HFF-Myc (cell line): ENCODE results near the gene CATSPER4.

Source experiments
- DNase-seq: peaks from one replicate; pipeline ENCODE4 v3.0.0-alpha.2; 2011; ENCODE audit warnings: low read depth; ENCODE audit errors: extremely low read depth
- H3K4me3 ChIP-seq: replicated peaks from 2 replicates; pipeline ENCODE4 v1.5.1; 2011; ENCODE audit warnings: low read depth, mild to moderate bottlenecking, control low read depth, low read length
- CTCF ChIP-seq: IDR thresholded peaks from 2 replicates; pipeline ENCODE4 v1.5.1; 2012; ENCODE audit warnings: mild to moderate bottlenecking, low read depth, low read length, control low read depth; ENCODE audit errors: missing control alignments

Gene CATSPER4

GRCh38 chr1:26184883-26185282 lies 5.5 kb upstream of the CATSPER4 start:
- no peak overlapping the region for H3K4me3 ChIP-seq
- DNase-seq, result no peak
- TF ChIP-seq CTCF, result no peak

GRCh38 chr1:26187882-26188281 lies 2.5 kb upstream of the CATSPER4 start:
- no peak for TF ChIP-seq CTCF

GRCh38 chr1:26188477-26188876 lies 1.9 kb upstream of the CATSPER4 start:
- DNase-seq, result no peak
- H3K4me3 ChIP-seq, result no peak overlapping the region
- TF ChIP-seq CTCF, result no peak

More at GRCh38 chr1:26187882-26188281, 2.5 kb upstream of the CATSPER4 start:
- no peak for DNase-seq
- H3K4me3 ChIP-seq, result no peak overlapping the region

- DNase-seq, result no peak
- TF ChIP-seq CTCF, result no peak
- H3K4me3 ChIP-seq, result no peak overlapping the region
These were observed 1.1 kb upstream of the CATSPER4 start for GRCh38 chr1:26189331-26189730.

GRCh38 chr1:26189751-26190275 lies 589 bp upstream of the CATSPER4 start:
- no peak overlapping the region for H3K4me3 ChIP-seq
- TF ChIP-seq CTCF, result peak; percentile 9
- DNase-seq, result no peak

- no peak for DNase-seq
- no peak for TF ChIP-seq CTCF
- H3K4me3 ChIP-seq, result no peak overlapping the region
These were observed 1.3 kb downstream of the CATSPER4 start for GRCh38 chr1:26191739-26192138.

GRCh38 chr1:26195805-26196204 lies 5.4 kb downstream of the CATSPER4 start:
- H3K4me3 ChIP-seq, result no peak overlapping the region
- no peak for TF ChIP-seq CTCF
- no peak for DNase-seq
